Endothelial cell of umbilical vein (primary cell): ENCODE results near the gene KCNH1. TPM values are rescaled to one million over a fixed set of nuclear protein-coding genes. Genes with fewer than 3 reads are reported as not detected.

Source experiments
- BruUV-seq: library from RNA; stranded (reverse); fragments of 400-500 nt; replicated peaks from 2 replicates; lab custom pipeline; 2021; lab: Mats Ljungman, UMichigan
- CTCF ChIA-PET: fragments of 300-600, 350-600 bp; sonication (Branson Sonifier 250); formaldehyde crosslinking; loops from one replicate; lab custom pipeline; 2021; ENCODE audit warnings: antibody characterized with exemption, inconsistent platforms; lab: Charles Lee
- POLR2A ChIA-PET: fragments of 300-600, 350-600 bp; sonication (Branson Sonifier 250); formaldehyde crosslinking; loops from one replicate; lab custom pipeline; 2021; ENCODE audit warnings: antibody characterized with exemption, inconsistent platforms; lab: Charles Lee
- DNase-seq: peaks from one replicate; pipeline ENCODE4 v3.0.0-alpha.2; 2011; ENCODE audit warnings: low read depth, low spot score
- FAIRE-seq: peaks from 2 replicates; lab custom pipeline; 2011; peaks lifted over from hg19 to GRCh38; lab: Jason Lieb, UNC
- H2AFZ ChIP-seq: 2 replicates; pipeline ENCODE4 v1.6.0; 2012; ENCODE audit warnings: low read depth, low read length, control low read depth, inconsistent platforms
- H3K27ac ChIP-seq: 2 replicates; pipeline ENCODE4 v1.5.1; 2011; ENCODE audit warnings: low read depth, mild to moderate bottlenecking, control low read depth, low read length, moderate library complexity; ENCODE audit not compliant: insufficient read depth
- H3K27me3 ChIP-seq, 2 experiments: 2 replicates each; pipeline versions ENCODE4 v1.6.0 to v1.6.1; 2011; ENCODE audit warnings: low read length in 2 of 2, mixed read lengths in 1 of 2; ENCODE audit not compliant: control insufficient read depth in 2 of 2, insufficient read depth in 2 of 2
- H3K36me3 ChIP-seq, 2 experiments: 2 replicates in 1 of 2; 3 replicates in 1 of 2; pipeline ENCODE4 v1.5.1; 2011; ENCODE audit warnings: low read length in 2 of 2, mild to moderate bottlenecking in 1 of 2, moderate library complexity in 1 of 2; ENCODE audit not compliant: control insufficient read depth in 2 of 2, insufficient read depth in 2 of 2; ENCODE audit errors: extremely low read depth in 1 of 2
- H3K4me1 ChIP-seq: 3 replicates; pipeline ENCODE4 v1.5.1; 2011; ENCODE audit warnings: mild to moderate bottlenecking, low read length; ENCODE audit not compliant: control insufficient read depth, insufficient read depth; ENCODE audit errors: extremely low read depth
- H3K4me2 ChIP-seq: 2 replicates; pipeline ENCODE4 v1.6.1; 2011; ENCODE audit warnings: low read length, control low read depth, mixed read lengths; ENCODE audit not compliant: insufficient read depth
- H3K4me3 ChIP-seq, 3 experiments: fragments of 200-600 bp in 1 of 3; sonication (generic), shearing (Covaris generic) in 1 of 3; replicated peaks in 1 of 3; 2 replicates each; pipeline ENCODE4 v1.5.1; 2011 to 2016; ENCODE audit warnings: control low read depth in 3 of 3, low read length in 3 of 3, mild to moderate bottlenecking in 2 of 3, inconsistent platforms in 1 of 3, low read depth in 1 of 3, moderate library complexity in 1 of 3; ENCODE audit not compliant: insufficient read depth in 1 of 3
- H3K79me2 ChIP-seq: 2 replicates; pipeline ENCODE4 v1.6.0; 2012; ENCODE audit warnings: low read length, inconsistent platforms; ENCODE audit not compliant: control insufficient read depth, insufficient read depth
- H3K9ac ChIP-seq: replicated peaks from 2 replicates; pipeline ENCODE3; 2011; ENCODE audit warnings: low read length, control low read depth; ENCODE audit not compliant: insufficient read depth; ENCODE audit errors: extremely low read depth
- H3K9me1 ChIP-seq: replicated peaks from 3 replicates; pipeline ENCODE4 v1.6.0; 2011; ENCODE audit warnings: mild to moderate bottlenecking, low read length; ENCODE audit not compliant: control insufficient read depth, insufficient read depth; ENCODE audit errors: extremely low read depth
- H3K9me3 ChIP-seq: replicated peaks from 2 replicates; pipeline ENCODE4 v1.5.1; 2012; ENCODE audit warnings: low read length, inconsistent platforms; ENCODE audit not compliant: control insufficient read depth, insufficient read depth
- H4K20me1 ChIP-seq: replicated peaks from 2 replicates; pipeline ENCODE3; 2011; ENCODE audit warnings: mild to moderate bottlenecking, low read length; ENCODE audit not compliant: control insufficient read depth, insufficient read depth; ENCODE audit errors: extremely low read depth
- EZH2 ChIP-seq: IDR thresholded peaks from 2 replicates; pipeline ENCODE4 v1.6.1; 2012; ENCODE audit warnings: borderline replicate concordance, low read depth, mild to moderate bottlenecking, moderate library complexity, low read length, inconsistent platforms; ENCODE audit not compliant: severe bottlenecking
- FOS ChIP-seq: IDR thresholded peaks from 2 replicates; pipeline ENCODE4 v1.6.1; 2011; ENCODE audit warnings: mild to moderate bottlenecking, low read length, moderate library complexity, borderline replicate concordance; ENCODE audit not compliant: insufficient read depth
- GATA2 ChIP-seq: IDR thresholded peaks from 2 replicates; pipeline ENCODE4 v1.7.0; 2011; ENCODE audit warnings: low read depth, mild to moderate bottlenecking, moderate library complexity, mixed read lengths, low read length; ENCODE audit not compliant: insufficient read length, insufficient read depth
- JUN ChIP-seq: IDR thresholded peaks from 2 replicates; pipeline ENCODE4 v1.6.1; 2011; ENCODE audit warnings: borderline replicate concordance, low read depth; ENCODE audit not compliant: insufficient read length, insufficient read depth
- MYC ChIP-seq: IDR thresholded peaks from one replicate; pipeline ENCODE4 v1.6.1; 2011; ENCODE audit warnings: mild to moderate bottlenecking, low read depth, low read length
- POLR2A ChIP-seq: IDR thresholded peaks from 2 replicates; pipeline ENCODE4 v1.6.1; 2012; ENCODE audit warnings: low read depth, mild to moderate bottlenecking, control low read depth, low read length
- POLR2AphosphoS5 ChIP-seq: IDR thresholded peaks from 2 replicates; pipeline ENCODE4 v1.6.1; 2012; ENCODE audit warnings: low read depth, mild to moderate bottlenecking, control low read depth, low read length, moderate library complexity; ENCODE audit not compliant: insufficient read depth
- dilution Hi-C: fragments of 300-500 bp; cut with MboI; formaldehyde crosslinking; loops from one replicate; pipeline ENCODE4 v1.15.0; 2019; ENCODE audit warnings: low sequenced_read_pairs; ENCODE audit not compliant: extremely low pct_ligation_motif_present
- intact Hi-C: fragments of 100-400 bp; cut with micrococcal nuclease; formaldehyde crosslinking; loops from one replicate; pipeline ENCODE4 v1.10.0; 2022
- polyA plus RNA-seq, 4 experiments: library from polyadenylated mRNA; depleted of rRNA in 3 of 4; stranded (reverse) in 3 of 4; unstranded in 1 of 4; fragments of >200 nt; gene quantifications; 2 replicates each; pipeline versions ENCODE4 v1.2.1 to v1.2.3, GENCODE V29; 2011 to 2012; ENCODE audit warnings: missing spikeins in 1 of 4
- total RNA-seq: library from RNA; stranded (reverse); gene quantifications from 2 replicates; pipeline ENCODE4 v1.2.3, GENCODE V29; 2021
- TF ChIP-seq, protein P1 (sequence below): IDR thresholded peaks from 2 replicates; pipeline ENCODE4 v1.6.1; 2011; ENCODE audit not compliant: insufficient read depth, insufficient read length
- TF ChIP-seq, protein P2 (sequence below), 2 donors: IDR thresholded peaks; 1 replicate in 1 of 2; 2 replicates in 1 of 2; pipeline ENCODE4 v1.5.1; 2011; ENCODE audit warnings: low read length in 2 of 2, mild to moderate bottlenecking in 2 of 2, moderate library complexity in 2 of 2, control low read depth in 1 of 2, inconsistent platforms in 1 of 2, low read depth in 1 of 2; ENCODE audit not compliant: insufficient read depth in 1 of 2; ENCODE audit errors: extremely low read depth in 1 of 2

The KCNH1 gene
- total and polyA plus RNA-seq, 2 donors (not counting 3 experiments of a cell fraction or from before 2014, with no cell fraction given): not detected

DNA sequence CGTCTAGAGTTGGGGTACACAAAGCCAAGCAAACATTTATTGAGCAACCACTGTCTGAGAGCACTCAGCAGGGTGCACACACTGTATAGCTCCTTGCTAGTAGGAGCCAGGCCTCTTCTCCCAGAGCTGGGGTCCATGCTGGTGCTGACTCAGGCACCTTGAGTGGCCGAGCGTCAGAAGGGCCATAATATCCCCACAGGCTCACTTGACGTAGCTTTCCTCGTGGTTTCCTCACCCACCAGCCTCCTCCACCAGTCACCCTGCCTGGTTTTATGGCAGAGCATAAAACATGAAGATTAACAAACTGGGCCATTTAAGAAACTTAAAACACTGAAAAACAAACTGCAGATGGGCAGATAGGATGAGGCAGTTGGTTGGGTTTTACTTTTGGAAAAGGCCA lies 443.7 kb downstream of the KCNH1 start:
- intact Hi-C loops (no loop called here), dilution Hi-C loops (no loop called here)
- no peak overlapping the region for H2AFZ ChIP-seq
- no peaks in the 10 kb centered on the region for H4K20me1 ChIP-seq
- H3K79me2 ChIP-seq: no peaks in the 10 kb centered on the region
- H3K27ac ChIP-seq: no peak overlapping the region
- no peak overlapping the region for H3K4me3 ChIP-seq
- TF ChIP-seq POLR2AphosphoS5: no peak
- TF ChIP-seq, protein P1, sequence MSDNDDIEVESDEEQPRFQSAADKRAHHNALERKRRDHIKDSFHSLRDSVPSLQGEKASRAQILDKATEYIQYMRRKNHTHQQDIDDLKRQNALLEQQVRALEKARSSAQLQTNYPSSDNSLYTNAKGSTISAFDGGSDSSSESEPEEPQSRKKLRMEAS: no peak
- TF ChIP-seq EZH2: no peak
- TF ChIP-seq FOS: no peak
- TF ChIP-seq JUN: no peak
- no peak for TF ChIP-seq GATA2
- TF ChIP-seq POLR2A: no peak
- no peak for TF ChIP-seq MYC
- TF ChIP-seq, protein P2, sequence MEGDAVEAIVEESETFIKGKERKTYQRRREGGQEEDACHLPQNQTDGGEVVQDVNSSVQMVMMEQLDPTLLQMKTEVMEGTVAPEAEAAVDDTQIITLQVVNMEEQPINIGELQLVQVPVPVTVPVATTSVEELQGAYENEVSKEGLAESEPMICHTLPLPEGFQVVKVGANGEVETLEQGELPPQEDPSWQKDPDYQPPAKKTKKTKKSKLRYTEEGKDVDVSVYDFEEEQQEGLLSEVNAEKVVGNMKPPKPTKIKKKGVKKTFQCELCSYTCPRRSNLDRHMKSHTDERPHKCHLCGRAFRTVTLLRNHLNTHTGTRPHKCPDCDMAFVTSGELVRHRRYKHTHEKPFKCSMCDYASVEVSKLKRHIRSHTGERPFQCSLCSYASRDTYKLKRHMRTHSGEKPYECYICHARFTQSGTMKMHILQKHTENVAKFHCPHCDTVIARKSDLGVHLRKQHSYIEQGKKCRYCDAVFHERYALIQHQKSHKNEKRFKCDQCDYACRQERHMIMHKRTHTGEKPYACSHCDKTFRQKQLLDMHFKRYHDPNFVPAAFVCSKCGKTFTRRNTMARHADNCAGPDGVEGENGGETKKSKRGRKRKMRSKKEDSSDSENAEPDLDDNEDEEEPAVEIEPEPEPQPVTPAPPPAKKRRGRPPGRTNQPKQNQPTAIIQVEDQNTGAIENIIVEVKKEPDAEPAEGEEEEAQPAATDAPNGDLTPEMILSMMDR (IDR thresholded peaks at IDR 0.05; ENCODE audit: extremely low read depth in 1 of 2, insufficient read depth in 1 of 2, low read depth in 1 of 2, low read length in 2 of 2): no peak
- H3K4me1 ChIP-seq: no peaks in the 10 kb centered on the region
- CTCF ChIA-PET: no interaction called here
- H3K9me3 ChIP-seq: peaks cover 5% of the 10 kb centered on the region
- H3K9me1 ChIP-seq: no peaks in the 10 kb centered on the region
- H3K27me3 ChIP-seq: no peaks in the 10 kb centered on the region
- no peaks in the 10 kb centered on the region for H3K36me3 ChIP-seq
- no peak overlapping the region for H3K9ac ChIP-seq
- FAIRE-seq: no peak
- BruUV-seq: no TSS peak
- POLR2A ChIA-PET: no interaction called here
- H3K4me2 ChIP-seq: no peak overlapping the region
- no peak for DNase-seq
